GM12891 (cell line): ENCODE measurements around the gene ZNF878.
A peak's percentile ranks its signal among the peaks of the same experiment; 100 is the strongest.

Experiments
- DNase-seq: peaks from one replicate; pipeline ENCODE4 v3.0.0; 2011; ENCODE audit warnings: low spot score; ENCODE audit not compliant: insufficient read length
- FAIRE-seq: peaks from 2 replicates; lab custom pipeline; 2011; peaks lifted over from hg19 to GRCh38; lab: Jason Lieb, UNC
- PAX5 ChIP-seq: IDR thresholded peaks from 2 replicates; pipeline ENCODE4 v1.6.1; 2011; ENCODE audit warnings: low read length, moderate library complexity, mild to moderate bottlenecking; ENCODE audit not compliant: insufficient read depth, severe bottlenecking
- POLR2A ChIP-seq: IDR thresholded peaks from 2 replicates; pipeline ENCODE4 v1.6.1; 2011; ENCODE audit warnings: low read depth, low read length, control low read depth
- POLR2AphosphoS5 ChIP-seq: IDR thresholded peaks from 2 replicates; pipeline ENCODE4 v1.6.1; 2011; ENCODE audit warnings: low read depth, low read length, control low read depth
- POU2F2 ChIP-seq: IDR thresholded peaks from 2 replicates; pipeline ENCODE4 v1.6.1; 2011; ENCODE audit warnings: low read depth, mild to moderate bottlenecking, control low read depth, low read length, moderate library complexity
- SPI1 ChIP-seq: IDR thresholded peaks from 2 replicates; pipeline ENCODE4 v1.6.1; 2011; ENCODE audit warnings: low read depth, low read length, control low read depth
- TAF1 ChIP-seq: IDR thresholded peaks from 2 replicates; pipeline ENCODE4 v1.6.1; 2011; ENCODE audit warnings: low read depth, low read length, control low read depth

The ZNF878 gene

DNA sequence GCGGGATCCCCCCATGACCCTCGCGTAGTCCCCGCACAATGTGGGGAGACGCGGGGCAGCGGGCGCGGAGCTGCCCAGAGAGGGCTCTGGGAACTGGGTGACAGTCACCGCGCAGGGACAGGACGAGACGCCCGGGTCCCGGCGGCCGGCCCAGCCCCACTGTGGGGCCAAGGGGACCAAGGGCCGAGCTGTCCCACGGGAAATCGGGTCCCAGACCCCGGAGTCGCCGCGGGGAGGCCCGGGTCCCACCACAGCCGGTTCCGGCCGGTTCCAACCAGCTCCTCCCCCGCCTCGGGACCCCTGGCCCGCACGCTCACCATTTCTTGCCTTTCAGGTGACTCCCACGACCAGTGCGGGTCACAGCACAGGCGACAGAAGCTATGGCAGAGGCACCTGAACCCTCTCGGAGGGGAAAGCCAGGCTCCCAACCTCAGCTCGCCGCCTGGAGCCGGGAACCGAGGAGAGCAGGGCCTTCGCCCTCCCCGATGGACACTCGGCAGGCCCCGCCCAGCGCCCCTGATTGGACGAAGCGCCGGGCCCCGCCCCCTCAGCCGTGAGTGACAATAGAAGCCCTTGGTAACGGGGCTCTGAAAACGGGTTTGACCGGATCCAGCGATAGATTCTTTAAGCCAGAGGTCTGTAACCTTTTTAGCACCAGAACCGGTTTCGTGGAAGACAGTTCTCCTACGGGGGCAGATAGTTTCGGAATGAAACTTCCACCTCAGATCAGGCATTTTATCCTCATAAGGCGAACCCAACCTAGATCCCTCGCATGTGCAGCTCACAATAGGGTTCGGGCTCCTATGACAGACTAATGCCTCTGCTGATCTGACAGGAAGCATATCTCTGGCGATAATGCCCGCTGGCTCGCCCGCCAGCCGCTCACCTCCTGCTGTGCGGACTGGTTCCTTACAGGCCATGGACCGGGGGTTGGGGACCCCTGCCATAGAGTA is 17.3 kb downstream of the ZNF878 start, which contains the start of gene ZNF433:
ZNF433 (minus strand) TSS at position 460 of the 953 bp plus-strand sequence; CDS start at position 320, 140 bp downstream.
- FAIRE-seq (peak; percentile 90), DNase-seq (peak; percentile 92)
- TF ChIP-seq POLR2A (peak; percentile 38; the same call in 1 of the 2 replicates), SPI1 (no peak)

DNA sequence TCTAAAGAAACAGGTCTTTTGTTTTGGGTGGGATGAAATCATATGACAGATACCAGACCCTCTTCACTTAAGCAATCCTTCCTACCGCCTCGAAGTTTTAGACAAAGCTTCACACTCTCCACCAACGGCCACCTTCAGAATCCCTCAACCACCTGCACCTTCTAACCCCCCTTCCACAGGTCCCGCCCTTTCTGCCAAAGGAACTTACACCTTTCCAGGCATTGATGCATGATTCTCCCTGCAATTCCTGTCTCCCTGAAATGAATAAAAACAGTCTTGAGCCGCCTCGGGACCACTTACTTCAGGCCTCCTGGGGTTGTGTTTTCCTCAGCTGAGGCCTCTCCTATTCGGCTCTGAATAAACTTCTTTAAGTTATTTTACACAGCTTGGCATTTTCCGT is 18.1 kb downstream of the ZNF878 start:
- no peak for FAIRE-seq

DNA sequence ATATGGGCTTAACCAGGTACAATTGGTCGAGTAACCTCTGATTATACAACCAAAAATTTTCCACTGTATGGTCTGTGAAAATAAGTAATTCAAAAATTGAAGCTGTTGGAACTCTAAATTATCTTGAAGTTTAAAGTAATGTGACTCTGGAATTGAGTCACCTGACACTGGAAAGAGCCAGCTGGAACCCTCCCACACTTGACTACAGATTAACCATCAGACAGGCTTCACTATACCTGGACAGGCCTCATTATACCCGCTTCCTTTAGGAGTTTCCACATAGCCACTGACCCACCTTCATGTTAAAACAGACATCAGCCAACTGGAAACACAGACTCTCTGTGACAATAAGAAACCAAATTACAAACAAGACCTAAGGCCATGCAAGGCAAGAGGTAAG is 18.6 kb downstream of the ZNF878 start:
- no peak for TF ChIP-seq POLR2AphosphoS5
- no peak for TF ChIP-seq POU2F2
- no peak for TF ChIP-seq PAX5
- no peak for TF ChIP-seq TAF1
- no peak for TF ChIP-seq SPI1
- no peak for TF ChIP-seq POLR2A
- FAIRE-seq (no peak), DNase-seq (no peak)

More for the DNA sequence above, 18.1 kb downstream of the ZNF878 start:
- no peak for DNase-seq
- TF ChIP-seq SPI1, result no peak
- TF ChIP-seq POLR2A, result no peak
- no peak for TF ChIP-seq PAX5
- no peak for TF ChIP-seq POLR2AphosphoS5
- TF ChIP-seq TAF1, result no peak
- TF ChIP-seq POU2F2, result no peak

DNA sequence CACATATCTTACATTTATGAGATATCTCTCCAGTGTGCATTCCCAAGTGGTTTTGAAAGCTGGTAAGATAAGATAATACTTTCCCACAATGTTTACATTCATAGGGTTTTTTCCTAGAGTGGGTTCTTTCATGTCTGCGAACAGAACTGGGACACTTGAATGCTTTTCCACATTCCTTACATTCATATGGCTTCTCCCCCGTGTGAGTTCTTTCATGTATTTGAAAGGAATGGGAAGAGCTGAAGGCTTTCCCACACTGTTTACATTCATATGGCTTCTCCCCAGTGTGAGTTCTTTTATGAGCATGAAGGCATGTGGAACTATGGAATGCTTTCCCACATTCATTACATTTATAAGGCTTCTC is 37.0 kb downstream of the ZNF878 start:
- no peak for FAIRE-seq
- TF ChIP-seq TAF1 (no peak), SPI1 (no peak), PAX5 (no peak), POLR2AphosphoS5 (no peak), POLR2A (no peak), POU2F2 (no peak)
- no peak for DNase-seq

DNA sequence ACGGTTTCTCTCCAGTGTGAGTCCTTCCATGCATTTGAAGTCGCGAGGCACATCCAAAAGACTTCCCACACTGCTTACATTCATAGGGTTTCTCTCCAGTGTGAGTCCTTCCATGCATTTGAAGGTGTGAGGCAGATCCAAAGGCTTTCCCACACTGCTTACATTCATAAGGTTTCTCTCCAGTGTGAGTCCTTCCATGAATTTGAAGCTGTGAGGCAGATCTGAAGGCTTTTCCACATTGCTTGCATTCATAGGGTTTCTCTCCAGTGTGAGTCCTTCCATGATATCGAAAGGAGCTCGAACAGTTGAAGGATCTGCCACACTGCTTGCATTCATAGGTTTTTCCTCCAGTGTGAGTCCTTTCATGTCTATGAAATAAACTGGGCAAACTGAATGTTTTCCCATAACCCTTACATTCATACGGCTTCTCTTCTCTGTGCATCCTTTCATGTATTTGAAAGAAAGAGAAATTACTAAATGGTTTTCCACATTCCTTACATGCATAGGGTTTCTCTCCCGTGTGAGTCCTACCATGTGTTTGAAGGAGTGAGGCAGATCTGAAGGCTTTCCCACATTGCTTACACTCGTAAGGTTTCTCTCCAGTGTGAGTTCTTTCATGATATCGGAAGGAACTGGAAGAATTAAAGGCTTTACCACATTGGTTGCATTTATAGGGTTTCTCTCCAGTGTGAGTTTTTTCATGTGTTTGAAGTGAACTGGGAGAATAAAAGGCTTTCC is 37.6 kb downstream of the ZNF878 start:
- DNase-seq (no peak), FAIRE-seq (no peak)
- no peak for TF ChIP-seq POLR2A
- no peak for TF ChIP-seq TAF1
- no peak for TF ChIP-seq PAX5
- TF ChIP-seq POLR2AphosphoS5, result no peak
- TF ChIP-seq SPI1, result no peak
- no peak for TF ChIP-seq POU2F2

DNA sequence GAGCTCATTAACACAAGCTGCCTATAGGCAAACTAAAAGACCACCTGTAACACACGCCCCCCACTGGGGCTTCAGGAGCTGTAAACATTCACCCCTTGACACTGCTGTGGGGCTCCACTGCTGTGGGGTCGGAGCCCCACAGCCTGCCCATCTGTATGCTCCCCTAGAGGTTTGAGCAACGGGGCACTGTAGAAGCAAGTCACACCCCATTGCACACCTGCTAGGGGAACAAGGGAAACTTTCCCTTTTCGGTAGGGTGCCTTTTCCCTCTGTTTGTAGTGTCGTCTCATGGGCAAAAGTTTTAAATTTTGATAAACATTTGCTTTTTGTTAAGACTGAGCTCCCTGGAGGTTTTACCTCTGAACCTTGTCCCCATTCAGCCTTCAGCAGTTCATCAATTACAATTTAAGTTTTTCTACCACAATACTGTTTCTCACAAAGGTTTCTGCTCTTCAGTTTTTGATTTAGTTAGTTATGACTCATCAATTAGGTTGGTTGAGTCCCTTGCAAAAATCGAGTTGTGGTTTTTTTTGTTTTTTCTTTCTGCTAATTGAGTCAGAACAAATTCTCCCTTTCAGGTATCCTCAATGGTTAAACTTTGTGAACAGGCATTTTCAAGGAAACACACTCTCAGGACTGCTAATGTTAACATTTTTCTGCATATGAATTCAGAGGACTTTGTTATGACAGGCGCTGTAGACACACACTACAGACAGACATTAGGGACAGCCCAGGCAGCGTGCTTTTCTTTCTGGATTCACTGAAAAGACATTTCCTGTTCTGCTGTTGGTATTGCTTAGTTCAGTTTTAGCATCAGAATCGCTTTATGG is 52.4 kb downstream of the ZNF878 start:
- no peak for TF ChIP-seq SPI1
- TF ChIP-seq TAF1, result no peak
- no peak for TF ChIP-seq POLR2A
- TF ChIP-seq POLR2AphosphoS5, result no peak
- TF ChIP-seq PAX5, result peak; percentile 62
- TF ChIP-seq POU2F2, result peak; percentile 13; the same call in 1 of the 2 replicates
- FAIRE-seq (no peak), DNase-seq (peak; percentile 42)

DNA sequence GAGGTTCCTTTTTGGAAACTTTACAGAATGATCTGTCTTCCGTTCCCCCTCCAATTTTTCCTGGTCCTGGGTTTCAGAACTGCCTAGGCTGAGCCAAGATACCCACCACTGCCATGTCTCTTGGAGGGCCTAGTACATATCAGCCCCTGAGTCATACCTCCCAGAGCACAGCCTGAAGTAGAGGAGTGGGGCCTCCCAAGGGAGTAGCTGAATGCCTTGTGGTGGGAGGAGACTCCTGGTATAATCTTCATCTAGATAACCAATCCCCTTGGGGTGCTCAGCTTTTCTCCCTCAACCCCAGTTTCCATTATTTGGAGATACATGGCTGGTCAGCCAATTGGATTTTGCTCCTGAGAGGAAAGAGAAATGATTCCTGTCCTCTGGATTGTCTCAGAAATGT is 57.6 kb downstream of the ZNF878 start:
- FAIRE-seq (no peak), DNase-seq (no peak)
- TF ChIP-seq TAF1, result no peak
- no peak for TF ChIP-seq POLR2AphosphoS5
- TF ChIP-seq POLR2A, result no peak
- TF ChIP-seq POU2F2, result no peak
- no peak for TF ChIP-seq SPI1
- TF ChIP-seq PAX5, result no peak
